Measurements from ENCODE around the gene MYLK3.

The MYLK3 gene

DNA sequence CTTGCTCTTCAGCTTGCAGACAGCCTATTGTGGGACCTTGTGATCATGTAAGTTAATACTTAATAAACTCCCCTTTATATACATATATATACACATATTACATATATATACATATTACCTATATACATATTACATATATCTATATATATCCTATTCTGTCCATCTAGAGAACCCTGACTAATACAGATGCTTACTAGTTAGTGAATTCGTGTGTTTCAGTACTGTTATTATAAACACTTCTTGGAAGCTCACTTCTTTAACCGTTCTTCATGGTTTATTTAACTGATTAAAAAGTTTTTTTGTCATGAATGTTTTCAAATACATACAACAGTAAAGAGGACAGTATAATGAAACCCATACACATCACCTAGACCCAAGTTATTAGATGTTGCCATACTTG is 46.1 kb downstream of the MYLK3 start:
- POLR2A ChIA-PET, result no interaction called here
- CTCF ChIA-PET, result no interaction called here
- TF ChIP-seq, protein P1, sequence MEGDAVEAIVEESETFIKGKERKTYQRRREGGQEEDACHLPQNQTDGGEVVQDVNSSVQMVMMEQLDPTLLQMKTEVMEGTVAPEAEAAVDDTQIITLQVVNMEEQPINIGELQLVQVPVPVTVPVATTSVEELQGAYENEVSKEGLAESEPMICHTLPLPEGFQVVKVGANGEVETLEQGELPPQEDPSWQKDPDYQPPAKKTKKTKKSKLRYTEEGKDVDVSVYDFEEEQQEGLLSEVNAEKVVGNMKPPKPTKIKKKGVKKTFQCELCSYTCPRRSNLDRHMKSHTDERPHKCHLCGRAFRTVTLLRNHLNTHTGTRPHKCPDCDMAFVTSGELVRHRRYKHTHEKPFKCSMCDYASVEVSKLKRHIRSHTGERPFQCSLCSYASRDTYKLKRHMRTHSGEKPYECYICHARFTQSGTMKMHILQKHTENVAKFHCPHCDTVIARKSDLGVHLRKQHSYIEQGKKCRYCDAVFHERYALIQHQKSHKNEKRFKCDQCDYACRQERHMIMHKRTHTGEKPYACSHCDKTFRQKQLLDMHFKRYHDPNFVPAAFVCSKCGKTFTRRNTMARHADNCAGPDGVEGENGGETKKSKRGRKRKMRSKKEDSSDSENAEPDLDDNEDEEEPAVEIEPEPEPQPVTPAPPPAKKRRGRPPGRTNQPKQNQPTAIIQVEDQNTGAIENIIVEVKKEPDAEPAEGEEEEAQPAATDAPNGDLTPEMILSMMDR (IDR thresholded peaks at IDR 0.05; ENCODE audit: control extremely low read depth, extremely low read depth, low read depth, missing control alignments), result no peak
- no peak for DNase-seq (ENCODE audit: extremely low spot score)

DNA sequence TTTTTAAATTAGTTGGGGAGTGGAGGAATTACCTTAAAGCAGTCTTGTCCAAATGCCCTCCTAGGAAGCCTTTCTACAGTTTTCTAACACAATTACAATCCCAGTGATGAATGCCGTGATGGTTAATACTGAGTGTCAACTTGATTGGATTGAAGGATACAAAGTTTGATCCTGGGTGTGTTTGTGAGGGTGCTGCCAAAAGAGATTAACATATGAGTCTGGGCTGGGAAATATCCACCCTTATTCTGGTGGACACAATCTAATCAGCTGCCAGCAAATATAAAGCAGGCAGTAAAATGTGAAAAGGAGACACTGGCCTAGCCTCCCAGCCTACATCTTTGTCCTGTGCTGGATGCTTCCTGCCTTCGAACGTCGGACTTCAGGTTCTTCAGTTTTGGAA is 46.5 kb downstream of the MYLK3 start:
- DNase-seq (ENCODE audit: extremely low spot score), result no peak
- ChIA-PET CTCF (no interaction called here), POLR2A (no interaction called here)
- TF ChIP-seq, protein P1 (IDR thresholded peaks at IDR 0.05; ENCODE audit: control extremely low read depth, extremely low read depth, low read depth, missing control alignments), result no peak

DNA sequence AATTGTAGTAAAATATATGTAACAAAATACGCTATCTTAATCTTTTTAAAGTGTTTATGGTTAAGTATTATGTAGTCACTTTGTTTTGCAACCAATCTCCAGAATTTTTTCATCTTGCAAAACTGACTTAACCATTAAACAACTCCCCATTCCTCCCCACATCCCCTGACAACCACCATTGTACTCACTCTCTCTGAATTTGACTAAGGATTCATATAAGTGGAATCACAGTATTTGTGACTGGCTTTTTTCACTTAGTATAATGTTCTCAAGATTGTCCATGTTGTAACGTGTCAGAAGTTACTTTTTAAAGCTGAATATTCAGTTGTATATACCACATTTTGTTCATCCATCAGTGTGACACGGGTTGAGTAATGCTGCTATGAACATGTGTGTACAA is 48.1 kb downstream of the MYLK3 start:
- no peak for DNase-seq (ENCODE audit: extremely low spot score)
- ChIA-PET POLR2A (no interaction called here), CTCF (interaction anchor here (2.1 kb wide), 1 partner anchor 9 kb away, joined by 9 read pairs; no protein-coding TSS in a partner anchor)
- TF ChIP-seq, protein P1 (IDR thresholded peaks at IDR 0.05; ENCODE audit: control extremely low read depth, extremely low read depth, low read depth, missing control alignments), result no peak

DNA sequence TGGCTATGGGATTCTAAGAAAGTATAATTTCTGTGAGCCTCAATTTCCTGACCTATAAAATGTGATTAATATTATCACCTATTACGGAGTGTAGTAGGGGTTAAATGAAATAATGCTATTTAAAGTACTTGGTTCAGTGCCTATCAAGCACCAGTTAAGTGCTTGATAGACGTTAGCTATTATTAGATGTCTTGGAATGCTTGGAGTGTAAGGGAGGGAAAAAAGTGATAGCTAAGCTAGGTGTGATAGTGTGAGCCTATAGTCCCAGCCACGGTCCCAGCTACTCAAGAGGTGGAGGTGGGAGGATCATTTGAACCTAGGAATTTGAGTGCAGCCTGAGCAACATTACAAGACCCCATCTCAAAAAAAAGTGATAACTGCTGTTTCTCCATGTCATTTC is 51.2 kb downstream of the MYLK3 start:
- DNase-seq (ENCODE audit: extremely low spot score), result no peak
- TF ChIP-seq, protein P1 (IDR thresholded peaks at IDR 0.05; ENCODE audit: control extremely low read depth, extremely low read depth, low read depth, missing control alignments), result no peak
- POLR2A ChIA-PET, result no interaction called here
- CTCF ChIA-PET, result interaction anchor here (1.0 to 3.9 kb wide), 5 partner anchors 8 to 105 kb away, joined by 3 to 21 read pairs (median 3); no protein-coding TSS in a partner anchor

DNA sequence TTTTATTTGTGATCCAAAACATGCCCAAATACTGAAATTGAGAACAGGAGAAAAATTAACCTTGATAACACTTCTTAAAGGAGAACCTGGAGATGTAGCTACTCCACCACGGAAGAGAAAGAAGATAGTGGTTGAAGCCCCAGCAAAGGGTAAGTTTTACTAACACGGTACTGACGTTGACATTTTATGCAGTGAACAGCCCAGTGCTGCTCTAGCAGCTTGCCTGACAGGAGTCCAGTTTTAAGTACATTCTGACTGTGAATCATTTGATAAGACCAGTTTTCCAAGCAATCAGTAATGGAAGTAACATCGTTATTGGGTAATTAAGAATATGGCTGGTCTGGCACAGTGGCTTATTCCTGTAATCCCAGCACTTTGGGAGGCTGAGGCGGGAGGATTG is 52.2 kb downstream of the MYLK3 start:
- ChIA-PET POLR2A (no interaction called here), CTCF (interaction anchor here (1.0 to 3.9 kb wide), 4 partner anchors 9 to 158 kb away, joined by 3 to 21 read pairs (median 3); no protein-coding TSS in a partner anchor)
- TF ChIP-seq, protein P1 (IDR thresholded peaks at IDR 0.05; ENCODE audit: control extremely low read depth, extremely low read depth, low read depth, missing control alignments), result no peak
- DNase-seq (ENCODE audit: extremely low spot score), result no peak

DNA sequence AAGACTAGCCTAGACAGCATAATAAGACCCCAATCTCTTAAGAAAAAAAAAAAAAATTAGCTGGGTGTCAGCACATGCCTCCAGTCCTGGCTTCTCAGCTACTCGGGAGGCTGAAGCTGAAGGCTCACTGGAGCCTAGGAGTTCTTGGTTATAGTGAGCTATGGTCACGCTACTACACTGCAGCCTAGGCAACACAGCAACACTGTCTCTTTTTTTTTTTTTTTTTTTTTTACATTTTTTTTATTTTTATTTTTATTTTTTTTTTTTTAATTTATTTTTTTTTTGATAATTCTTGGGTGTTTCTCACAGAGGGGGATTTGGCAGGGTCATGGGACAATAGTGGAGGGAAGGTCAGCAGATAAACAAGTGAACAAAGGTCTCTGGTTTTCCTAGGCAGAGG is 54.5 kb downstream of the MYLK3 start:
- TF ChIP-seq, protein P1 (IDR thresholded peaks at IDR 0.05; ENCODE audit: control extremely low read depth, extremely low read depth, low read depth, missing control alignments), result no peak
- ChIA-PET POLR2A (no interaction called here), CTCF (interaction anchor here (1.0 to 3.2 kb wide), 5 partner anchors 11 to 448 kb away, joined by 3 to 15 read pairs (median 3); no protein-coding TSS in a partner anchor)
- no peak for DNase-seq (ENCODE audit: extremely low spot score)
